HG03025 (cell line): ENCODE data around the gene MRPL20.
A peak's percentile ranks its signal among the peaks of the same experiment; 100 is the strongest.
"Not testable (repeated sequence)": the region's sequence is repeated elsewhere in the genome, so short reads cannot be mapped to it uniquely, and the experiment has no call there.

Experiments used
- ATAC-seq: cut with Tn5 transposase; IDR thresholded peaks from one replicate; pipeline ENCODE4 v1.9.1; 2021; ENCODE audit warnings: mild to moderate bottlenecking, moderate library complexity; ENCODE audit not compliant: unreplicated experiment, low FRiP score

The MRPL20 gene

DNA sequence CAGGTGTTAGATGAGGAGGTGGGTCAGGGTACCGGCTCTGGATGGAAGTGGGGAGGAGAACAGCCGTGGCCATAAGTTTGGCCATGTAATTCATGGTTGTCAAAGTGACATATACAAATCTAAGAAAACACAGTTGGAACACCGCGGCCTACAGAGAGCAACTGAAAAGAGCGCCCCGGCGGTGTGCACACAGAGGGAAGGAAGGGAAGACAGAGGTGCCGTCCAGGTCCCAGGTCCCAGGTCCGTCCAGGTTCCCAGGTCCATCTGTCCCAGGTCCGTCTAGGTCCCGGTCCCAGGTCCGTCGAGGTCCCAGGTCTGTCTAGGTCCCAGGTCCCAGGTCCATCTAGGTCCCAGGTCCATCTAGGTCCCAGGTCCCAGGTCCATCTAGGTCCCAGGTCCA is 4.5 kb upstream of the MRPL20 start:
- ATAC-seq = no peak

DNA sequence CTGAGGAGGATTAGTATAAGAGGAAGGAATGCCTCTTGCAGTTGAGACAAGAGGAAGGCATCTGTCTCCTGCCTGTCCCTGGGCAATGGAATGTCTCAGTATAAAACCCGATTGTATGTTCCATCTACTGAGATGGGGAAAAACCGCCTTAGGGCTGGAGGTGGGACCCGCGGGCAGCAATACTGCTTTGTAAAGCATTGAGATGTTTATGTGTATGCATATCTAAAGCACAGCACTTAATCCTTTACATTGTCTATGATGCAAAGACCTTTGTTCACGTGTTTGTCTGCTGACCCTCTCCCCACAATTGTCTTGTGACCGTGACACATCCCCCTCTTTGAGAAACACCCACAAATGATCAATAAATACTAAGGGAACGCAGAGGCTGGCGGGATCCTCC is 3.1 kb upstream of the MRPL20 start:
- ATAC-seq = not testable (repeated sequence)

- peak; percentile 19 for ATAC-seq
Observed at GRCh38 chr1:1407636-1408318, 684 bp upstream of the MRPL20 start.

DNA sequence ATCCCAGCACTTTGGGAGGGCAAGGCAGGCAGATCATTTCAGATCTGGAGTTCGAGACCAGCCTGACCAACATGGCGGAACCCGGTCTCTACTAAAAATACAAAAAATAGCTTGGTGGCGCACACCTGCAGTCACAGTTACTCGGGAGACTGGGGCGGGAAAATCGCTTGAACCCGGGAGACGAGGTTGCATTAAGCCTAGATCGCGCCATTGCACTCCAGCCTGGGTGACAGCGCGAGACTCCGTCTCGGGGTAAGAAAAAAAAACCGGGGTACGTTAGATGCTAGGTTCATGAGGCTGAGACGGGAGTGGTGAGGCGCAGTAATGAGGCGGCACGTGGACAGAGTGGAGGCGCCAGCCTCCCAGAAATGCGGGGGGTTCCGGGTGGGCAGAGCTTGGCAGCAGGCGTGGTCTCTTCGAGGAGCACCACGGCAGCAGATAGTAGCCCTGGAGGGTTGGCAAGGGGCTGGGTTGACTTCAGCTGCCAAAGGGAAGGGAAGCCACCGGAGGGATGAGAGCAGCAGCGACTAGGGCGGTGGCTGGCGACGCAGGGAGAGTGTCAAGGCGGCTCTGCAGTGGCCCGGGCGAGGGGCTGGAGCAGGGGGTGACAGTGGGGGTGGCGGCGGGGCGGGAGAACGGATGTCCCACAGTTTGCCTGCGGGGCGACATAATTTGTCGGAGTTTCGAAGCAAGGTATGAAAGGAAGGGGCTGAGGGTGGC is 832 bp downstream of the MRPL20 start:
- no peak for ATAC-seq

DNA sequence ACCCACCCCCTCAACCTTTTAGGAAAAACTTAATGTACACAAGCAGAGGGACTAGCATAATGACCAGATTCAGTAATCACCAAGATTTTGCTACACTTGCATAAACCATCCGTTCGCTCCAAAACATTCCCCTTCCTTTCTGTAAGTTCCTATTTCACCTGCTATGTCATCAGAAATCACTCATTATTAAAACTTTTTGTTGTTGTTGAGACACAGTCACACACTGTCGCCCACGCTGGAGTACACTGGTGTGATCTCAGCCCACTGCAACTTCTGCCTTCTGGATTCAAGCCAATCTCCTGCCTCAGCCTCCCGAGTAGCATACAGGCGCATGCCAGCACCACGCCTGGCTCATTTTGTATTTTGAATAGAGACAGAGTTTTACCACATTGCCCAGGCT is 3.4 kb downstream of the MRPL20 start:
- no peak for ATAC-seq

DNA sequence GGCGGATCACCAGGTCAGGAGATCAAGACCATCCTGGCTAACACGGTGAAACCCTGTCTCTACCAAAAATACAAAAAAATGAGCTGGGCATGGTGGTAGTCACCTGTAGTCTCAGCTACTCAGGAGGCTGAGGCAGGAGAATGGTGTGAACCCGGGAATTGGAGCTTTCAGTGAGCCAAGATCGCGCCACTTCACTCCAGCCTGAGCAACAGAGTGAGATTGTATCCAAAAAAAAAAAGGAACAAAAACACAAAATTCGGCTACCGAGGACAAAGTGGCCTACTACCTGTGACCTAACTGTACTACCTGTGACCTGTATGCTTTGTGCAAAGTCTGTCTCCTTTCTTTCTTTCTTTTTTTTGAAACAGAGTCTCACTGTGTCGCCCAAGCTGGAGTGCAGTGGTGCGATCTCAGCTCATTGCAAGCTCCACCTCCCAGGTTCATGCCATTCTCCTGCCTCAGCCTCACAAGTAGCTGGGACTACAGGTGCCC is 4.1 kb downstream of the MRPL20 start:
- ATAC-seq = not testable (repeated sequence)

GRCh38 chr1:1402072-1402900 is 4.8 kb downstream of the MRPL20 start:
- ATAC-seq = no peak

GRCh38 chr1:1401457-1402010 is 5.6 kb downstream of the MRPL20 start:
- no peak for ATAC-seq

DNA sequence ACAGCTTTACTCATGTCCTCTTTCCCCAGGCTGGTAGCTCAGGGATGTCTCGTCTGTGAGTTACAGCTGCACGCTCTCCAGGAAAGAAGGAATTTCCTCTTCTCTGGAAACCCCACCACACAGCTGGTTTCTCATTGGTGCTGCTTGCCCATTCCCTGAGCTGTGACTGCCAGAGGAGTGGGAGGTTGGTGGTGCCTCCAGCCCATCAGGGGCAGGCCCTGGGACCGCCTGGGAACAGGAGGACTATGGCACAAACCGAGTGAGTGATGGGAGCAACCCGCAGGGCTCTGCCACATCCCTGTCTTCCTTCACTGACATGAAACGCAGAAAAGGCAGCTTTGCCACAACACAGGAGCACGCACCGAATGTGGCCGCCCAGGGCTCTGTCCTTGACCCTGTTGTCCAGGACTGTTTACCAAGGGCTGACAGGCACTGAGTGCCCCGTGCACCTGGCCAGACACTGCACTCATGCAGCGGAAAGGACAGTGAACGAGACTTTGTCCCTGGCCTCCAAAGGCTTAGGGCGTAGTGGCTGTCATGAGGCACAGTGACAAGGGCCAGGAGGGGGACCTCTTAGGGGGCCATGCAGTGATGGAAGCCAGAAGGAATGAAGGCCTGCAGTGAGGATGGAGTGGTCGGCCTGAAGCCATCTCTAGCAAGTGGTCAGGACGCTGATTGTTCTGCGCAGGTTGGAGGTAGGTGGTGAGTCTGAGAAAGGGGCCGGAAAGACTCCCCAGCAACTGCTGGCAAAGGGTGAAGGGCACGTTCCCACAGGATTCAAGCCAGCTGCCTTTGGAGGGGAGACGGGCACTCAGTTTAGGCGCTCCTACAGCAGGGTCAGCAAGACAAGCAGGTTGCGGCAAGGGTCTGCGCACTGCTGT is 6.3 kb downstream of the MRPL20 start:
- no peak for ATAC-seq

DNA sequence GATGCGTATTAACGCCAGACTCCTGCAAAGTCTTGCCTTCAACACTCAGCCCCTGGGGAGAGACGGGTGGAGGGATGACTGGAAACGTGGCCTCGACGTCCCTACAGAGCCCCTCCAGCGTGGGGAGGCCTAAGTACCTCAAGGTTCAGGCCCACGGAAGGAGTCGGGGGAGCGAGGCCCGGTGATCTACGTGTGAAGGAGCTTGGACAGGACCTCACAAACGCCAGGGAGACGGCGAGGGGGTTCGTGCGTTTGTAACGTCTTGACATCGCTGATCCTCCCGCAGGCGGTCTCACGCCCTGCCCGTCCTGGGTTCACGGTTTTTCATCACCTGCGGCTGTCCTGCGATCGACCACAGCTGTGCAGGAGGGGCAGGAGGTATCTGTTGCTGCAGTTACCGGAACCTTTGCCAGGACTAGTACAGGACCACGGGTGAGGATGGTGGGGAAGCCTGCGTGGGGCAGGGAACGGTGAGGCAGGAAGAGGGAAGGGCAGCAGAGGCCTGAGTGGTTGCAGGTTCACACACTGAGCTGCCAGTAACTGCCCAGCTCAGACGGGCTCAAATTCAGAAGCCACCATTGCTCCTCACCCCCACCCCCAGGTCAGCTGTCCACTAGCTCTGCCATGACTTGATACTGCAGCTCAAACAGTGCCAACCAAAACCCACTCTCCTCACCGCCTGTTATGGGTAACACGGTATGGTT is 7.1 kb downstream of the MRPL20 start:
- ATAC-seq = peak; percentile 6

- peak; percentile 85 for ATAC-seq
Observed at GRCh38 chr1:1399187-1399871, 7.8 kb downstream of the MRPL20 start, which contains the start of gene CCNL2. Gene CCNL2 (minus strand): TSS chr1:1399335. CDS start chr1:1399306, 29 bp downstream.

- ATAC-seq = peak; percentile 7
Observed at GRCh38 chr1:1398677-1399186, 8.4 kb downstream of the MRPL20 start.

DNA sequence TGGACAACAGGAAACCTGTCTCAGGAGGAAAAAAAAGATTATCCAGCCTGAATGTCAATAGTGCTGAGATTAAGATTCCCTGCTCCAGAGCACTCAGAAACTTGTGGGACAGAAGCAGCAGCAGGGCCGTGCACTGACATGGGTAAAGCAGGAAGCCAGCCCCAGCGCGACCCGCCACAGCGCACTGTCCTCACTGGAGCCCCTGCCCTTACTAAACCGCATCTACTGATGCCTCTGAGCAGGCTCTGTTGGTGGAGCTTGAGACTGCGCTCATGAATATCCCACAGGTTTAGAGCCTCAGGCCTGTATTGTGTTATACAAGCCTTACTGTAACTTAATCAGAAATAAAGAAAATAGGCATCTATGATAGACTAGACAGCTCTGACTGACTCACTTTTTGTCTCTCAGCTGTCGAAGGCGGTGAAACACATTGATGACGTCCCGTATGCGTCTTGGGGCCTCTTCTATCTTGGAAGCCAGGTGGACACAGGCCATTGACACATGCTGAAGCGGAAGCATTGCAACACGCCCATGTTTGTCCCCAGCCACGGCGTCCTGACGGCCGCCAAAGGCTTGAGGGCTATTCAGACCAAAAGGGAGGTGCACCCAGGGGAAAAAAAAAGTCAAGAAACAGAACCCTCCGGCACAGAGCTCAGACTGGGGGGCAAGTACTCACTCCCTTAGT is 9.1 kb downstream of the MRPL20 start:
- no peak for ATAC-seq

- ATAC-seq = no peak
Observed at GRCh38 chr1:1395166-1395565, 11.9 kb downstream of the MRPL20 start.

- ATAC-seq = no peak
Observed at GRCh38 chr1:1394116-1394515, 13.0 kb downstream of the MRPL20 start.

GRCh38 chr1:1393428-1393827 is 13.7 kb downstream of the MRPL20 start:
- ATAC-seq = no peak

- ATAC-seq = no peak
Observed at GRCh38 chr1:1393014-1393413, 14.1 kb downstream of the MRPL20 start.

DNA sequence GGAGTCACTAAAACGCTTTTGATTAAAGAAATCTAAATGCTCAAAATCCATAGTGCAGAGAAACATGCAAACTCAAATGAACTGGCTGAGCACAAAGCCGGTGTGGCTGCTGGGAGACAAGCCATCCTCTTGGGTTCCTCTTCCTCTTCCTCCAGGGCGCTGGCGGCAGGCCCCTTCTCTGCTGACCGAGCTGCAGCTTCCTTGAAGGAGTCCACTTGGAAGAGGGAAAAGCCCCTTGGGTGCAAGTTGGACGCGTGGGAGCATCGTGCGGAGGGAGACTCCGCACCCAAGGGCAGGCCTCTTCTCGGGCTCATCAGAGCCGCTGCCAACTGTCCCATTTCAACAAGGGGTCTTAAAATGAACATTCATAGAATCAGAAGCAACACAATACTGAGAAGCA is 15.9 kb downstream of the MRPL20 start:
- no peak for ATAC-seq
